A673 (cell line): Measurements from ENCODE around the gene THYN1.
"Not testable (repeated sequence)": the region's sequence is repeated elsewhere in the genome, so short reads cannot be mapped to it uniquely, and the experiment has no call there.

ENCODE experiments used
- EZH2 ChIP-seq: fragments of 200-600 bp; sonication (generic); IDR thresholded peaks from 2 replicates; pipeline ENCODE4 v1.6.1; 2017; ENCODE audit warnings: borderline replicate concordance, low read depth, mild to moderate bottlenecking, mixed read lengths, antibody characterized with exemption, low read length; ENCODE audit not compliant: poor library complexity, severe bottlenecking
- TF ChIP-seq, protein P1 (sequence below): fragments of 300-800, 200-600 bp; sonication (generic); conservative IDR thresholded peaks from 2 replicates; pipeline ENCODE4 v1.5.1; 2017; ENCODE audit warnings: low read depth, mild to moderate bottlenecking, antibody characterized with exemption, low read length, moderate library complexity, mixed read lengths

DNA sequence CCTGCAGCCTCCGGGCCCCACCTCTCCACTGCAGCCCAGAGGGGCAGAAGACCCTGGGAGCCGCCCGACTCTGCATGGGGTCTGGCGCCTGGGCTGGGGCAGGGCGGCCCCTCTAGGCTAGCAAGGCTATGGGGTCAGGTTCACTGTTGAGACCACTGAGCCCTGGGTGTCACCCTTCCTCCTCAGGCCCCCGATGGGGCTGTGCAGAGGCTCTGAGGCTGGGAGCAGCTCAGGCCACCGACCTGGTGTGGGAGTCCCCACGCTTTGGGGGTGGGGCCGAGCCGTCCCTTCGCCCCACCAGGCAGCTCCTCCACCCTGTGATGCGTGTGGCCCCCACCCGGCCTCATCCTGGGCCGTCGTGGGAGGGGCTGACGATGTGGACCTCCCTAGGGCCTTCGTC is 28.5 kb upstream of the THYN1 start:
- not testable (repeated sequence) for TF ChIP-seq EZH2
- TF ChIP-seq, protein P1, sequence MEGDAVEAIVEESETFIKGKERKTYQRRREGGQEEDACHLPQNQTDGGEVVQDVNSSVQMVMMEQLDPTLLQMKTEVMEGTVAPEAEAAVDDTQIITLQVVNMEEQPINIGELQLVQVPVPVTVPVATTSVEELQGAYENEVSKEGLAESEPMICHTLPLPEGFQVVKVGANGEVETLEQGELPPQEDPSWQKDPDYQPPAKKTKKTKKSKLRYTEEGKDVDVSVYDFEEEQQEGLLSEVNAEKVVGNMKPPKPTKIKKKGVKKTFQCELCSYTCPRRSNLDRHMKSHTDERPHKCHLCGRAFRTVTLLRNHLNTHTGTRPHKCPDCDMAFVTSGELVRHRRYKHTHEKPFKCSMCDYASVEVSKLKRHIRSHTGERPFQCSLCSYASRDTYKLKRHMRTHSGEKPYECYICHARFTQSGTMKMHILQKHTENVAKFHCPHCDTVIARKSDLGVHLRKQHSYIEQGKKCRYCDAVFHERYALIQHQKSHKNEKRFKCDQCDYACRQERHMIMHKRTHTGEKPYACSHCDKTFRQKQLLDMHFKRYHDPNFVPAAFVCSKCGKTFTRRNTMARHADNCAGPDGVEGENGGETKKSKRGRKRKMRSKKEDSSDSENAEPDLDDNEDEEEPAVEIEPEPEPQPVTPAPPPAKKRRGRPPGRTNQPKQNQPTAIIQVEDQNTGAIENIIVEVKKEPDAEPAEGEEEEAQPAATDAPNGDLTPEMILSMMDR, result not testable (repeated sequence)
